Measurements from ENCODE around the gene ADAMTS12.

DNA sequence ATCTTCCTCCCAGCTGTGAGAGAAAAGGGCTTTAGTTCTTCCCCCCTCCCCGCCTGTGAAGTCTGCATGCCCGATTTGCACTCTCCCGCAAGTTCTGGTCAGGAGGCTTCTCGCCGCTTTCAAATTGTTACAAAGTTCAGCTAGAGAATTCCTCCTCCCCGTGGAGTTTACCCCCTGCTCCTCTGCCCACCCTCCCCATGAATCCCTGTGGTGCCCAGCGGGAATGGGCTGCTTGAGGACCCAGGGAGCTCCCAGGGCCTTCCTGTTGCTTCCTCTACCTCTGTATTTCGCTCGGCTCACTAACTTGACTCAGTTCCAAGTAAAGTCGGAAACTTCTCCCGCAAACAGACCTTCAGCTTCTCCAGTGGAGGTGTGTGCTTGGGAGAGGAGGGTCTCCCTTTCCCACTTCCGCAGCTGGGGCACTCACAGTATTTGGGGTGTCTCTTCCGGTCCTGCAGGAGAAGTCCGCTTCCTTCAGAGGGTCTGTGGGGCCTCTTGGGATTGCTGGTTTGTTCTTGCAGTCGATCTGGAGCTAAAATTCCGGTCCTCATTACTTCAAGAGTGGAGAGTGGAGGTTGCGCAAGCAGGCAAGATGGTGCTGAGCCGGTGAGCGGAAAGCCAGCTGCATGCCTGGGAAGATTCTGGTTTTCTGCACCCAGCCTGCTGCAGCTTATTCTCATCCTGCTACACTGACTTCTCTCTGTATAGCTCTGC is 97.8 kb downstream of the ADAMTS12 start:
- TF ChIP-seq, protein P1, sequence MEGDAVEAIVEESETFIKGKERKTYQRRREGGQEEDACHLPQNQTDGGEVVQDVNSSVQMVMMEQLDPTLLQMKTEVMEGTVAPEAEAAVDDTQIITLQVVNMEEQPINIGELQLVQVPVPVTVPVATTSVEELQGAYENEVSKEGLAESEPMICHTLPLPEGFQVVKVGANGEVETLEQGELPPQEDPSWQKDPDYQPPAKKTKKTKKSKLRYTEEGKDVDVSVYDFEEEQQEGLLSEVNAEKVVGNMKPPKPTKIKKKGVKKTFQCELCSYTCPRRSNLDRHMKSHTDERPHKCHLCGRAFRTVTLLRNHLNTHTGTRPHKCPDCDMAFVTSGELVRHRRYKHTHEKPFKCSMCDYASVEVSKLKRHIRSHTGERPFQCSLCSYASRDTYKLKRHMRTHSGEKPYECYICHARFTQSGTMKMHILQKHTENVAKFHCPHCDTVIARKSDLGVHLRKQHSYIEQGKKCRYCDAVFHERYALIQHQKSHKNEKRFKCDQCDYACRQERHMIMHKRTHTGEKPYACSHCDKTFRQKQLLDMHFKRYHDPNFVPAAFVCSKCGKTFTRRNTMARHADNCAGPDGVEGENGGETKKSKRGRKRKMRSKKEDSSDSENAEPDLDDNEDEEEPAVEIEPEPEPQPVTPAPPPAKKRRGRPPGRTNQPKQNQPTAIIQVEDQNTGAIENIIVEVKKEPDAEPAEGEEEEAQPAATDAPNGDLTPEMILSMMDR (IDR thresholded peaks at IDR 0.05) = no peak
- TF ChIP-seq POLR2AphosphoS5 (IDR thresholded peaks at IDR 0.05) = no peak
- TF ChIP-seq POLR2A (IDR thresholded peaks at IDR 0.05; ENCODE audit: low read depth) = no peak
- no peak for TF ChIP-seq EP300 (IDR thresholded peaks at IDR 0.05)
